NCI-H2227 treated with DMSO at 0.1 percent for 48 hours (cell line): ENCODE measurements around the gene DLG2.

Experiments used
- DNase-seq: peaks from one replicate; lab custom pipeline; 2025; lab: John Stamatoyannopoulos, UW

Gene DLG2

DNA sequence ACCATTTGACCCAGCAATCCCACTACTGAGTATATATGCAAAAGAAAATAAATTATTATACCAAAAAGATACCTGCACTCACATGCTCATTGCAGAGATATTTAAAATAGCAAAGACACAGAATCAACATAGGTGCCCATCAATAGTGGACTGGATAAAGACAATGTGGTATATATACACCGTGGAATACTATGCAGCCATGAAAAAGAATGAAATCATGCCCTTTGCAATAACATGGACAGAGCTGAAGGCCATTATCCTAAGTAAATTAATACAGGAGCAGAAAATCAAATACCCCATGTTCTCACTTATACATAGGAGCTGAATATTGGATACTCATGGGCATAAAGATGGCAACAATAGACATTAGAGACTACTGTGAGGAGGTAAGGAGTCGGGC lies 68.7 kb downstream of the DLG2 start:
- no peak for DNase-seq

DNA sequence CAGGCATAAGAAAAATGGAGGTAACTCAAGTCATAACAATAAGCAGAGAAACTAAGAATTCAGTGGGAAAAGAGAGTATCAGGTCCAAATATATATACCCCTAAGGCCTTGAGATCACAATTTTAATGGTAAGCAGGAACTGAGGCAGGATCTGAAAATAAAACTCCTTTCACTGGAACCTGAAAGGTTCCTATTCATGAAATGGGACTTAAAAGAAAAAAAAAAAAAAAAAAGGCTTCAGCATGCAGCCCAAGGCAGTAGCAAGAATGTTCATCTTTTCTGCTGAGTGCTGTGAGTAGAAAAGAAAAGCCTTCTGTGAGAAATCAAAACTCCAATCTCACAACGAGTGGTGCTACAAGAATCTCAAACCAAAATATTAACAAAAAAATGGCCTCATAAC lies 75.3 kb downstream of the DLG2 start:
- no peak for DNase-seq

DNA sequence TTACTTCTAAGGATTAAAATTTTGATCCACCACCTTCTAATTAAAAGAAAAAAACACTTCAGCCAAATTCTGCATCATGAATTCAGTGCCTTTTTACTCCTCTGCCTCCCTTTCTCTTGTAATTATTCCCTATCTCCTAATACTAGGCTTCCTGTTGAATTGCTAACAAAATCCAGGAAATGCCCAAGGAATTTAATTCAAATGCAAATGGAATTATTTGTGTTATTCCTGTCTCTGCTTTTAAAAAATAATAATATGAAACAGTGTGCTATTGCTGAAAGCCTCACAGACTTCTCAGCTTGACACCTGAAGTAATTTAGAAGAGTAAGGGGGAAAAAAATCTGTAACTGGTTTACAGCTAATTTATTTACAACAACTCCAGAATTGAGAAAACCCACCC lies 85.5 kb downstream of the DLG2 start:
- DNase-seq, result no peak

DNA sequence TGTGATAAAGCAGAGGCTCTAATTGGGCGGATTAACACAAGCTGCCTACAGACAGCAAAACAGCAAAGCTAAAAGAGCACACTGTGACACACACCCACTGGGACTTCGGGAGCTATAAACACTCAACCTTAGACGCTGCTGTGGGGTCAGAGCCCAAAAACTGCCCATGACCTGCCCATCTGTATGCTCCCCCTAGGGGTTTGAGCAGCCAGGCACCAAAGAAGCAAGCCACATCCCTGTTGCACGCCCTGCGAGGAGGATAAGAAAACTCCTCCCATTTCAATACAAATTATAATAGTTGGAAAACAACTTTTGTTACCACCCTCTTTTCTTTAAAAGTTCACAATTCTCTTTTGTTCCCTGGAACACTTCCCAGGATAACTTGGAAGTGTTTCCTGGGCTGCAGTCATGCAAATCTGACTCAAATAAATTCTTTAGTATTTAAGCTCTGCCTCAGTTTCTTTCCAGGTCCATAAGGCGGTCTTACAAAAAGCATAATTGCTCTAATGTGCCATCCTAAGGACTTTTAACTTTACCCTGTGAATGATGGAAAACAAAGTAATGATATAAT lies 86.4 kb downstream of the DLG2 start:
- no peak for DNase-seq

DNA sequence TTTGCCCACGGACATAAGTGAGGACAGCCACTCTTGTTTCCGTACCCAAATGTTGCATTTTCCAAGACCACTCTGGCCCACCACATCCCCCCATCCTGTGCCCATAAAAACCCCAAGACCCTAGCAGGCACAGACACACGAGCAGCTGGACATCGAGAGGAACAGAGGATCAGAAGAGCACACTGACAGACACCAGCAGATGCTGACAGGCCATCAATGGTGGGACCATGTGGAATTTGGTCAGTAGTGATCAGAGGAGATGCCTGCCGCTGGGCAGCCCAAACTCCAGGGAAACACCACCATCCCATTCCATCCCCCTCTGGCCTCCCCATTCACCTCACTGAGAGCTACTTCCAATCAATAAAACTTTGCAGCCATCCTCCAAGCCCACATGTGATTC lies 87.0 kb downstream of the DLG2 start:
- DNase-seq, result no peak

DNA sequence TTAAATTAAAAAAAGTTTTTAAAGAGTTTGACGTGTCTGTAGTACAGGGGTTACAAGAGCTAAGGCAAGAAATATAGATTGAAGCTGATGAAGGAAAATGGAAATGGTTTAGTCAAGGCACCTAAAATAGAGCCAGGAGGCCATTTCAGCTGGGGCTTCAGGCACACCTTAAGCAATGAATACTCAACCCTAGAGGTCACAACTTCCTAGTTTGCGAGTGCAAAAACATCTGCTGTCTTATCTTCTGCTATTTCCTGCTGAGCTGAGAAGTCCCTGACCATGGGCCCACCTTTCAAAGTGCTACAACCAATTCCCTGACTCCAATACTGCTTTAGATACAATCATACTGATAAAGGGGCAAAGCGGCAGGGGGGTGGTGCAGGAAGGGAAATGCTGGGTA lies 87.4 kb downstream of the DLG2 start:
- DNase-seq, result no peak

DNA sequence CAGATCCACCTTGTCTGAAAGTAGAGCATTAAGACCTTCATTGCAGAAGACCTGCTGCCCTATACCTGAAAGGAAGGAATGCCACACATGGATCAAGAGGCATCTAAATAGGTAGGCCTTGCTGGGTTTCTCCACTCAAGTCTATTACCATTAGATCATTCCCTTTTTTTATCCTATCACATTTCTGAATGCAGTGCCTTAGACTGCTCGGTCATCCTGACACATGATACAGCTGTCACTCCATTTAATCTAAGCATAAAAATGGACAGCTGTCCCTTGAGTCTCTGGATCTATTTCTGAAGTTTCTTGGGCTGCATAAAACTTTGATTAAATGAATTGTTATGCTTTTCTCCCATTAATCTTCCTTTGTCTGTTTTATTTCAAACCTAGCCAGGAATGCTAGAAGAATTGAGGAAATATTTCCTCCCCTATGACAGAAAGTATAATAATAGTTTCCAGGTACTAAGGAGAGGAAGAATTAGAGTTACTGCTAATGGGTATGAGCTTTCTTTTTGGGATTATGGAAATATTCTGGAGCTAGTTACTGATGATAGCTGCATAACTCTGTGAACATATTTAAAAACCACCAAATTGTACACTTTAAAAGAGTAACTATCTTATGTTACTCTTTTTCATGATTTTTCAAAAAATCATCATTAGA lies 88.0 kb downstream of the DLG2 start:
- no peak for DNase-seq

DNA sequence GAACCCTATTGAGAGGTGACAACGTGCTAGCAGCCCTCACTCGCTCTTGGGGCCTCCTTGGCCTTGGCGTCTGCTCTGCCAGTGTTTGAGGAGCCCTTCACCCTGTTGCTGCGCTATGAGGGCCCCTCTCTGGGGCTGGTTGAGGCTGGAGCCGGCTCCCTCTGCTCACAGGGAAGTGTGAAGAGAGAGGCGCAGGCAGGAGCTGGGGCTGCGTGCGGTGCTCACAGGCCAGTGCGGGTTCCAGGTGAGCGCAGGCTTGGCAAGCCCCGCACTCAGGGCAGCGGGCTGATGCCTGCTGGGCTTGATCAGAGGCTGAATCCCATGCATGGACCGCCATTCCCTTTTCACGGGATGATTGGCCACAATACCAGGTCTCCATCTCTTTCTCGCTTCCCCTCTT lies 90.7 kb downstream of the DLG2 start:
- no peak for DNase-seq

DNA sequence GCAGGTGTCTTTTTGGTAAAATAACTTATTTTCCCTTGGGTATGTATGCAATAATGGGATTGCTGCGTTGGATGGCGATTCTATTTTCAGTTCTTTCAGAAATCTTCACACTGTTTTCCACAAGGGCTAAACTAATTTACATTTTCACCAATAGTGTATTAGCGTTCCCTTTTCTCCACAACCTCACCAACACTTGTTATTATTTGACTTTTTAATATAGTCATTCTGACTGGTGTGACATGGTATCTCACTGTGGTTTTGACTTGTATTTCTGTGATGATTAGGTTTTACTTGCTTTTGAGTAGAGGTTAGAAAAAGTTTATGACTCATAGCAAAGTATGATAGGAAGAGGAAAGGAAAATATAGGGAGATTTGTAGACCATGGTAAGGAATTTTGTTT lies 92.3 kb downstream of the DLG2 start:
- no peak for DNase-seq

DNA sequence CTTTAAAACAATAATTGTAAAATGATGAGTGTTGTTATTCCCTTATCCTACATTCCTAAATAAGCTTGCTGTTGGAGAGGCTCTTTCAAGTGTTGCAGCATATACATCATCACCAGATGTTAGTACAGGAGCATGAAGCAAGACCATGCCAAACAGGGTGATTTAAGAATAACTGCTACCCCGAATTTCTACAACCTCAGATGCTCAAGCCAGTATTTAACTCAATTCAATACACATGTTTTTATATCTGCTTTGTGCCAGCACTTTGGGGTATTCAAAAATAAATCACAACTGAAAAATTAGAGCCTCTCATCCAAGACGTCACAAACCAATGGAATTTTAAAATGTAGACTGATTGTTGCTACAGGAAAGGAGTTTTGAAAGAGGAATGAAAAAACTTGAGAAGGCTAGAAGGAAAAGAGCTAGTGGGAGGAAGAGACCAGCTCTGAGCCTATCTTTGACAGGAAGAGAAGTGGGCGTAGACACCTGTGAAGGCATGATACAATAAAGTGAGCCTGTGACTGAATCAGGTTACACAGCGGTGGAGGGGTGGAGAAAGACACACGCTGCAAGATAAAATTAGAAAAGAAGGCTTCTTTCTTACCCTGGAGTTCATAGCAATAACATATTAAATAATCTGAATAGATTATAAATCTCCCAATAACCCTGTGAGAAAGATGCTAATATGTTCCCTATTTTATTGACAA lies 95.8 kb downstream of the DLG2 start:
- DNase-seq, result no peak

DNA sequence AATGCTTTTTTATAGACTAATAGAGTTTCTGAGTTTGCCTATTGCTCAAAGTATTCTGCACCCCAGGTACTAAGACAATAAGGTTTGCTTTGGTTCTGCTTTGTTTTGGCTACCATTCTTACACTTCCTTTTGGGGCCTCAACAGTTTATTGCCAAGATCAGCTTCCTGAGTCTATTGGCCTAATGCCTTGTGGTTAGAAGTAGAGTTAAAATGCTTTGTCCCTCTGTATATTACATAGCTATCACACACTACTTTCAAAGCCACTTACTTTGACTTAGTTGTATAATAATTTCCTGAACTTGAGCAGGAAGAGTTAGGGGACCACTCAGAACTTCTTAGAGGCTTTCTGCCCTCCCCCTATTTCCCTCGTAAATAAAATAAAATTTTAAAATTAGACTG lies 96.5 kb downstream of the DLG2 start:
- no peak for DNase-seq

DNA sequence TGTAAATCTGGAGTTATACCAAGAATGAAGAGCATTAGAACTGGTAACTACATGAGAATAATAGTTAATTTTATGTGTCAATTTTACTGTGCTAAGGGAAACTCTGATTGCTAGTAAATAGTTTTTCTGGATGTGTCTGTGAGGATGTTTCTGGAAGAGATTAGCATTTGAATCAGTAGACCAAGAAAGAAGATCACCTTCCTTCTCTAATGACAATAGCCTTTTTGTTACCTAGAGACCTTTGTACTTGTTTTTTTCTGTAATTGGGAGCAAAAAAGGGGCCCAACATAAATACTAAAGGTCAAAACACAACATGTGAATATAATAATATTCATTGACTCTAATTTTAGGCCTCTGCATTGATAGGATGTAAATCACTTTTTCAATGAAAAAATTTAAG lies 100.6 kb downstream of the DLG2 start:
- no peak for DNase-seq

DNA sequence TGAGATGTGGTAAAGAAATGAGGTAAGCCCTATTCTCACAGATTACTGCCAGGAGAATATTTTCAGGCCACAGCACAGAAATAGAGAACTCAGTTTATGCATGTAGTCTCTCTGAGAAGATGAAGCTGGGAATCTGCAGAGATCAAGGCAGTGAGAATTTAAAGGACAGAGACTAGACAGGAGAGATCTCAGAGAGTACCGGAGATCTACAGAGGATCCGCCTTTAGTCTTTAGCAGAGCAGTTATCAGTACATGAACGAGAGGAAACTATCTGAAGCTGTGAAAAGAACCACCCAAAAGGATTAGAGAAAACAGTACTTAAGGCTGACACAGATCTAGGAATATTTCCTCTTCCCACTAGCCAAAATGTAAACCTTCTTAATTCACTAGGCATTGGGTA lies 101.5 kb downstream of the DLG2 start:
- no peak for DNase-seq

DNA sequence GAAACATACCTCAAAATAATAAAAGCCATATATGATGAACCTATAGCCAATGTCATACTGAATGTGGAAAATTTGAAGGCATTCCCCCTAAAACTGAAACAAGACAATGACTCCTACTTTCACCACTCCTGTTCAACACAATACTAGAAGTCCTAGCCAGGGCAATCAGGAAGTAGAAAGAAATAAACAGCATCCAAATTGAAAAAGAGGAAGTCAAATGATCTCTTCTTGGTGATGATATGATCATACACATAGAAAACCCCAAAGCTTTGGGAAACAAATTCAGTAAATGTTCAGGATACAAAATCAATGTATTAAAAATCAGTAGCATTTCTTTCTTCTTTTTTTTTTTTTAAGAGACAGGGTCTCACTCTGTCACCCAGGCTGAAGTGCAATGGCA lies 109.9 kb downstream of the DLG2 start:
- DNase-seq, result no peak

DNA sequence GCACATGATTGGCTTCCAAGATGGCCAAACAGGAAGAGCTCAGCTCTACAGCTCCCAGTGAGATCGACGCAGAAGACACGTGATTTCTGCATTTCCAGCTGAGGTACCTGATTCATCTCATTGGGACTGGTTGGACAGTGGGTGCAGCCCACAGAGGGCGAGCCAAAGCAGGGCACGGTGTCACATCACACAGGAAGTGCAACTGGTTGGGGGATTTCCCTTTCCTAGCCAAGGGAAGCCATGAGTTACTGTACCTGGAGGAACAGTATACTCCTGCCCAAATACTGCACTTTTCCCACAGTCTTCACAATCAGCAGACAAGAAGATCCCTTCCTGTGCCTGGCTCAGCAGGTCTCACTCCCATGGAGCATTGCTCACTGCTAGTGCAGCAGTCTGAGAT lies 131.2 kb downstream of the DLG2 start:
- no peak for DNase-seq

DNA sequence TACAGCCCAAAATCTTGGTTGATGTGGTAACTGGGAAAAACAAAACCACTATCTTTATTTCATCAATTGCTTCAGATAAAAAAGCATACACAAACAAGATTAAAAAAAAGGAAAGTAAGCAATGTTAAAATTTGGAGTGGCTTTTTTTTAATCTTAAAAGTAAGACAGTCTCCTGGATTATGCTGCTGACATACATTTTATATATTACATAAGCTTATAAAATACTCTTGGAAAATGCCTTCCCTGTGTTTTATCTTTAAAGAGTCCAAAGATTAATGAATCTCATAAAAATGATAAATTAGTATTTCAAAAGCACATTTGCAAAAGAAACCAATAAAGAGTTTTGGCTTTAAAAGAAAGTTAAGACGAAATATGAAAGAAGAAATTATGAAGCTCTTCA lies 132.7 kb downstream of the DLG2 start:
- DNase-seq, result no peak

DNA sequence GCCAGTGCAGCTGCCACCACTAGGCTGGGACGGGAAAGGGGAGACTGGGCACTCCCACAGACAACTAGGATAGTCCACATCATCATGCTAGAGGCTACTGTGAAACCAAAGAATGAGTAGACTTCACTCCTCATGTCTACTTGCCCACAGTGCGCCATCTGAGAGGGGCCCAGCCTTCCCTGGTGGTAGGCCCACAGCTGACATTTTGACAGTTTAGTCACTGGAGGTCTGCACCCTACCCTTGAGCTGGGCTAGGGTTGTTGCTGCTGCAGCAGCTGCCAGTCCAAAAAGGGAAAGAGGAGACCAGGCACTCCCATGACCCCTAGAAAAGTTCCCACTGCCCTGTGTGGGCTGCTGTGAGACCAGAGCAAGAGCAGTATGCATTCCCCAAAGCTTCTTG lies 141.2 kb downstream of the DLG2 start:
- DNase-seq, result no peak

DNA sequence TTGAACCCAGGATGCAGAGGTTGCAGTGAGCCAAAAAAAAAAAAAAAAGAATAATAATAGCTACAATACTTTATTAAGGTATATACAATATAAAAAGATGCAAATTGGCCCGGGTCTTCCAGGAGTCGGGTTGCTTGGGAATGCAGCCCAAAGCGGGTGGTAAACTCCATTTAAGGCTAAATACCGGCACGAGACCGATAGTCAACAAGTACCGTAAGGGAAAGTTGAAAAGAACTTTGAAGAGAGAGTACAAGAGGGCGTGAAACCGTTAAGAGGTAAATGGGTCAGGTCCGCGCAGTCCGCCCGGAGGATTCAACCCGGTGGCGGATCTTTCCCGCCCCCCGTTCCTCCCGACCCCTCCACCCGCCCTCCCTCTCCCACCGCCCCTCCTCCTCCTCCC lies 143.3 kb downstream of the DLG2 start:
- DNase-seq, result no peak

DNA sequence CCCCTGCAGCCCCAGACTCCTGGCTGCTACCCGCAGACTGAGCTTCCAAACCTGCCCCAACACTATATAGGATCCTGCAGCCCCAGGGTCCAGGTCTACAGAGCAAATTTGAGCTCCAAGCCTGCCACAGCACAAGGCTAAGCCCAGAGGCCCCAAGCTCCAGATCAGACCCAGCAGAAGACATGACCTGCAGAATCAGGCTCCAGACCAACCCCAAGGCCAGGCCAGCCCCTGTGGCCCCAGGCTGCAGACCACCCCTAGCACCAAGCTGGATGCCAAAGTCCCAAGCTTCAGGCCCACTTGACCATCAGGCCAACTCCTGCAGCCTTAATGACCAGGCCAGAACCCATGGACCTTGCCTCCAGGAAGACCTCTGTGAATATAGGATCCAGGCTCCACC lies 145.3 kb downstream of the DLG2 start:
- DNase-seq, result no peak

DNA sequence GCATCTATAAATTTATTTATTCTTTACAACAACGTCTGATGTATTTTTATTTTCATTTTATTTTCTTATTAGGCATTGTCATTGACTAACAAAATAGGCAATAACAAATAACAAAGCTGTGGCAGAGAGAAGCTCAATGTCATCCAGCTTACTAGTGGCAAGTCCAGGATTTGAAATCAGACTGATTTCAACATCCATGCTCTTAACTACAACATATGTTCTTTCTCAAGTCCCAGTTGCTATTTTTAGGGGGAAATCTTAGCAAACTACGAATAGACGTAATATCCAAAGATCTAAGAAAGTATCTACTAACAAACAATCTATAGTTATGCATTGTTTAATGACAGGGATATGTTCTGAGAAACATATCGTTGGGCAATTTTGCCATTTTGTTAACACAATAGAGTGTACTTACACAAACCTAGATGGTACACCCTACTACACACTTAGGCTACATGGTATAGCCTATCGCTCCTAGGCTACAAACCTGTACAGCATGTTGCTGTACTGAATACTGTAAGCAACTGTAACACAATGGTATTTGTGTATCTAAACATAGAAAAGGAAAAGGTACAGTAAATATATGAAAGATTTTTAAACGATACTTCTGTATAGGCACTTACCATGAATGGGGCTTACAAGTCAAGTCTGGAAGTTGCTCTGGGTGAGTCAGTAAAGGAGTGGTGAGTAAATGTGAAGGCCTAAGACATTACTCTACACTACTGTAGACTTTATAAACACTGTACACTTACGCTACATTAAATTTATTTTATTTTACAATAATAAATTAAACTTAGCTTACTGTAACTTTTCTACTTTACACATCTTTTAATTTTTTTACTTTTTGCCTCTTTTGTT lies 151.3 kb downstream of the DLG2 start:
- DNase-seq, result no peak

DNA sequence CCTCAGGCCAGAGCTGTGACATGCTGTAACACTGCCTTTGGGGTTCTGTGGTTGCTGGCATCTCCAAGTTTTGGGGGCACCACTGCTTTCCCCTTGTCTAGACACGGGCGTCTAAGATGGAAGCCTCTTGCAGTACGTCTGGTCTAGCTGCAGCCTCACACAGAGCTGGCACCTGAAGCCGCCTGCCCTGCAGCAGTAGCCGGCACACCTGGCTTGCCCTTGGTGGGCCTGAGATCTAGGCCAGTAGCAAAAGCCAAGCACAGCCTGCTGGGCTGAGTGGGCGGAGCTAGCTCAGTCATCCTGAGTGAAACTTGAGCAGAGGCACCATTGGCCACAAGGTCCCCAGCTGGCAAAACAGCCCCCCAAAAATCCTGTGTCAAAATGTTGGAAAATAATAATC lies 154.2 kb downstream of the DLG2 start:
- DNase-seq, result no peak

DNA sequence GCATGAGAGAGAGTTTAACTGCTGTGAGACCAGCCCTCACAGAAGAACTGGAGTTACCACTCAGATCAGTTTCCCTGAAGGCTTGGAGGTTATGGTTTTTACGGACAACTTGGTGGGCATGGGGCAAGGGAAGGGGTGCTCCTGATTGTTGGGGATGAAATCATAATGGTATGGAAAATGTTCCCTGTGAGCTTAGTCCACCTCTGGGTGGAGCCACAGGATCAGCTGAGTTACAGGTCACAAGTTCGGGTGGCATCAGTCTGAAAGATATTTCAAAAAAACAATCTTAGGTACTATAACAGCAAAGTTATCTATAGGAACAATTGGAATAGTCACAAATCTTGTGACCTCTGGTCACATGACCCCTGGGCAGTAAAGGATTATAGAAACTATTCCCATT lies 162.9 kb downstream of the DLG2 start:
- DNase-seq, result no peak

DNA sequence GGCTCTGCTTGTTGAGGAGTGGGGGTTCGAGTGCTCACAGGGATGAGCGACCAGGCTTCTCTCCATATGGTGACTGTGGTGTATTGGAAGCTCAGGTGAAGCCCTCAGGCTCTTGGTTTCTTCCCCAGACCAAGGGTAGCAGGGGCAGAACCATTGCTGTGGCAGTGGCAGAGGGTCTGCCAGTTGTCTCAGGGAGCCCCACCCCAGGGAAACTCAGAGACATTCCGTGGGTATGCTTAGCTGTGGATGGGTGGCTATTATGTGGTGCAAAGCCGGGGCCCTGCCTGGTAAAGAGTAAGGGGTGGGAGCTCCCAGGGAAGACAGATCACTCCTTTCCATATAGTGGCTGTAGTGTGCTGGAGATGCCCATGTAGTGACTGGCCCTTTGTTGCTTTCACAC lies 167.8 kb downstream of the DLG2 start:
- DNase-seq, result no peak
